SH-SY5Y (cell line): ENCODE data around the gene LRMDA.

ENCODE experiments used
- GATA2 ChIP-seq: IDR thresholded peaks from 2 replicates; pipeline ENCODE4 v1.6.1; 2011; ENCODE audit warnings: mild to moderate bottlenecking, low read depth, low read length
- GATA3 ChIP-seq: IDR thresholded peaks from 2 replicates; pipeline ENCODE4 v1.6.1; 2011; ENCODE audit warnings: low read depth, mild to moderate bottlenecking, low read length, moderate library complexity

DNA sequence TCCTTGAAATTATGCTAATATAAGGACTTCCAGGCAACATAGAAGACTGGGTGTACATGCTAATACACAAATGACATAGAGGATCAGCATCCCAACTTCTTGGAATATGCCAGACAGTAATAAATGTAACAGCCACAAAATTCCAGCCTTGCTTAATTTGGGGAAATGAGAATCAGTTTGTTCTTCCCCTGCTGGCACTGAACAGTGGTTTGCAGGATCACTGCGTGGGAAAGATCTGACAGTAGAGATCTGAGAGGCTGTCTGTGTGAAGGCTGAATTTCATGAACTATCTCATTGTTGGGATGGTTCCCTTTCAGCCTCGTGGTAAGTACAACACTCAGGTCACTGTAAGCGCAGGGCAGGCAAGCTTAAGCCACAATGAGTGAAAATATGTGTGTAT, 1078.0 kb downstream of the LRMDA start:
- no peak for TF ChIP-seq GATA2
- TF ChIP-seq GATA3 = no peak
